Motor neuron (in vitro differentiated cells): Measurements from ENCODE around the gene ADAP1. TPM values are rescaled to one million over a fixed set of nuclear protein-coding genes. Genes with fewer than 3 reads are reported as not detected.
"Not testable (repeated sequence)": the region's sequence is repeated elsewhere in the genome, so short reads cannot be mapped to it uniquely, and the experiment has no call there.

Source experiments
- ATAC-seq, 8 experiments: fragments of 200-7000 bp; cut with Tn5 transposase; replicated peaks in 6 of 8; 2 replicates each; pipeline ENCODE4 v1.8.0; 2021; ENCODE audit warnings: mild to moderate bottlenecking in 8 of 8, moderate library complexity in 8 of 8
- H3K27ac ChIP-seq, 2 donors: fragments of 250-450 bp; sonication (Bioruptor Pico); 2 replicates each; pipeline ENCODE4 v1.9.0; 2021; ENCODE audit warnings: antibody characterized with exemption in 2 of 2, mild to moderate bottlenecking in 2 of 2, moderate library complexity in 1 of 2
- H3K4me1 ChIP-seq, 2 donors: fragments of 250-450 bp; sonication (Bioruptor Pico); replicated peaks in 1 of 2; 2 replicates each; pipeline ENCODE4 v1.6.1; 2021; ENCODE audit warnings: antibody characterized with exemption in 2 of 2, mild to moderate bottlenecking in 2 of 2, moderate library complexity in 1 of 2
- H3K4me3 ChIP-seq, 5 donors: fragments of 250-450 bp; sonication (Bioruptor Pico); 2 replicates each; pipeline ENCODE4 v1.9.0; 2021; ENCODE audit warnings: antibody characterized with exemption in 5 of 5, mild to moderate bottlenecking in 5 of 5, moderate library complexity in 4 of 5
- WGBS, 10 experiments: fragments of 450-650 bp; shearing (Covaris generic); methylation state at CpG; one replicate each; pipeline ENCODE4 v1.0.0; 2022; 5-methylcytosine and 5-hydroxymethylcytosine counted together
- in situ Hi-C, 9 experiments: fragments of 400-800 bp; cut with MboI; loops; one replicate each; pipeline ENCODE4 v1.15.0; 2021; ENCODE audit warnings: low sequenced_read_pairs in 9 of 9, low pct_unique_long_range_greater_than_20kb in 2 of 9; ENCODE audit not compliant: unreplicated experiment in 9 of 9
- total RNA-seq, 8 experiments: library from RNA; unstranded; fragments of 300-600 nt; gene quantifications; 2 replicates each; pipeline versions ENCODE4 v1.2.3 to v1.2.4, GENCODE V29; 2022

The ADAP1 gene
- total RNA-seq: 10 to 100 TPM in 1 of 8 experiments, 1 to 10 TPM in 7; 1.3 to 24.2 (median 3.7) TPM

GRCh38 chr7:954330-955238 lies at the start of gene ADAP1:
TSS of gene ADAP1 (minus strand) at chr7:954680. CDS start at chr7:954477, 203 bp downstream.
- H3K4me1 ChIP-seq: peaks cover 3 to 6% of the 10 kb centered on the region in 2 donors
- peak; percentile 51 to 85 (median 66) for ATAC-seq
- in situ Hi-C loops: no loop called here
- 13 to 100% (median 32%) methylated on average over 1 to 5 of the region's 115 CpGs; no CpG with 5 or more reads in 7 of the 10 experiments for WGBS, 10 experiments
- H3K27ac ChIP-seq: no peak within 1 kb of the TSS
- peak within 1 kb of the TSS; percentile 44 to 65 (median 63) for H3K4me3 ChIP-seq

GRCh38 chr7:1002445-1002844 lies 48.0 kb upstream of the ADAP1 start:
- H3K4me3 ChIP-seq, in situ Hi-C loops, H3K27ac ChIP-seq, ATAC-seq: not testable (repeated sequence)
- H3K4me1 ChIP-seq: peaks cover 18 to 19% of the 10 kb centered on the region in 2 donors
- no CpG with 5 or more reads among the region's 7 CpGs for WGBS, 10 experiments

GRCh38 chr7:1002026-1002425 lies 47.5 kb upstream of the ADAP1 start:
- H3K27ac ChIP-seq, H3K4me3 ChIP-seq, ATAC-seq, in situ Hi-C loops: not testable (repeated sequence)
- H3K4me1 ChIP-seq: peaks cover 22 to 23% of the 10 kb centered on the region in 2 donors
- WGBS, 10 experiments: no CpG with 5 or more reads among the region's 4 CpGs

GRCh38 chr7:1001069-1001770 lies 46.7 kb upstream of the ADAP1 start:
- in situ Hi-C loops, H3K4me3 ChIP-seq: not testable (repeated sequence)
- peak in 6 of 8 experiments; percentile 20 to 75 (median 32) for ATAC-seq
- H3K27ac ChIP-seq: peak overlapping the region in 1 of 2 donors; percentile 2
- peaks cover 26 to 30% of the 10 kb centered on the region in 2 donors for H3K4me1 ChIP-seq
- no CpG with 5 or more reads among the region's 14 CpGs for WGBS, 10 experiments

GRCh38 chr7:999941-1000935 lies 45.8 kb upstream of the ADAP1 start:
- Histone ChIP-seq H3K4me3 (no peak overlapping the region), H3K4me1 (peaks cover 26 to 30% of the 10 kb centered on the region in 2 donors), H3K27ac (peak overlapping the region in 1 of 2 donors; percentile 2)
- in situ Hi-C loops: loop anchor here in 4 of 9 experiments (10.0 to 25.0 kb wide), 3 partner anchors 65 to 162 kb away; partner anchors contain the start of gene ZFAND2A (in 2 of the 4)
- peak in 2 of 8 experiments; percentile 5 to 15 for ATAC-seq
- 60 to 94% (median 73%) methylated on average over 1 to 14 of the region's 52 CpGs; no CpG with 5 or more reads in 6 of the 10 experiments for WGBS, 10 experiments

GRCh38 chr7:999149-999879 lies 44.8 kb upstream of the ADAP1 start:
- Histone ChIP-seq H3K27ac (no peak overlapping the region), H3K4me1 (peaks cover 26 to 30% of the 10 kb centered on the region in 2 donors), H3K4me3 (no peak overlapping the region)
- peak in 2 of 8 experiments; percentile 13 to 51 for ATAC-seq
- in situ Hi-C loops: loop anchor here in 4 of 9 experiments (10.0 to 25.0 kb wide), 3 partner anchors 65 to 163 kb away; partner anchors contain the start of gene ZFAND2A (in 2 of the 4)
- WGBS, 10 experiments: 40 to 100% (median 81%) methylated on average over 1 to 13 of the region's 28 CpGs

- Histone ChIP-seq H3K4me1 (peaks cover 33 to 37% of the 10 kb centered on the region in 2 donors), H3K4me3 (no peak overlapping the region), H3K27ac (peak overlapping the region; percentile 1 to 70)
- WGBS, 10 experiments: 19 to 88% (median 60%) methylated on average over 1 to 12 of the region's 45 CpGs; no CpG with 5 or more reads in 2 of the 10 experiments
- in situ Hi-C loops: loop anchor here in 4 of 9 experiments (10.0 to 25.0 kb wide), 3 partner anchors 67 to 165 kb away; partner anchors contain the start of gene ZFAND2A (in 2 of the 4)
- peak in 5 of 8 experiments; percentile 21 to 78 (median 75) for ATAC-seq
These were observed 43.2 kb upstream of the ADAP1 start for GRCh38 chr7:997404-998395.

- in situ Hi-C loops: loop anchor here in 4 of 9 experiments (10.0 to 25.0 kb wide), 3 partner anchors 69 to 166 kb away; partner anchors contain the start of gene ZFAND2A (in 2 of the 4)
- 80 to 100% (median 97%) methylated on average over 1 to 5 of the region's 38 CpGs; no CpG with 5 or more reads in 5 of the 10 experiments for WGBS, 10 experiments
- Histone ChIP-seq H3K4me3 (no peak overlapping the region), H3K27ac (no peak overlapping the region), H3K4me1 (peaks cover 33 to 37% of the 10 kb centered on the region in 2 donors)
- no peak for ATAC-seq
These were observed 41.8 kb upstream of the ADAP1 start for GRCh38 chr7:996079-996872.

- 80 to 100% (median 85%) methylated on average over 1 to 8 of the region's 14 CpGs; no CpG with 5 or more reads in 6 of the 10 experiments for WGBS, 10 experiments
- Histone ChIP-seq H3K27ac (no peak overlapping the region), H3K4me1 (peaks cover 27 to 31% of the 10 kb centered on the region in 2 donors), H3K4me3 (no peak overlapping the region)
- in situ Hi-C loops: loop anchor here in 4 of 9 experiments (10.0 to 25.0 kb wide), 3 partner anchors 69 to 167 kb away; partner anchors contain the start of gene ZFAND2A (in 2 of the 4)
- no peak for ATAC-seq
These were observed 41.1 kb upstream of the ADAP1 start for GRCh38 chr7:995571-995970.
